ENCODE data around the gene MBP. TPM values are rescaled to one million over a fixed set of nuclear protein-coding genes. Genes with fewer than 3 reads are reported as not detected.

The MBP gene
- total and polyA plus RNA-seq, 2 of the 13 experiments (the other 11 are each of a cell fraction or from before 2014, with no cell fraction given), result 5.0 to 8.5 TPM

DNA sequence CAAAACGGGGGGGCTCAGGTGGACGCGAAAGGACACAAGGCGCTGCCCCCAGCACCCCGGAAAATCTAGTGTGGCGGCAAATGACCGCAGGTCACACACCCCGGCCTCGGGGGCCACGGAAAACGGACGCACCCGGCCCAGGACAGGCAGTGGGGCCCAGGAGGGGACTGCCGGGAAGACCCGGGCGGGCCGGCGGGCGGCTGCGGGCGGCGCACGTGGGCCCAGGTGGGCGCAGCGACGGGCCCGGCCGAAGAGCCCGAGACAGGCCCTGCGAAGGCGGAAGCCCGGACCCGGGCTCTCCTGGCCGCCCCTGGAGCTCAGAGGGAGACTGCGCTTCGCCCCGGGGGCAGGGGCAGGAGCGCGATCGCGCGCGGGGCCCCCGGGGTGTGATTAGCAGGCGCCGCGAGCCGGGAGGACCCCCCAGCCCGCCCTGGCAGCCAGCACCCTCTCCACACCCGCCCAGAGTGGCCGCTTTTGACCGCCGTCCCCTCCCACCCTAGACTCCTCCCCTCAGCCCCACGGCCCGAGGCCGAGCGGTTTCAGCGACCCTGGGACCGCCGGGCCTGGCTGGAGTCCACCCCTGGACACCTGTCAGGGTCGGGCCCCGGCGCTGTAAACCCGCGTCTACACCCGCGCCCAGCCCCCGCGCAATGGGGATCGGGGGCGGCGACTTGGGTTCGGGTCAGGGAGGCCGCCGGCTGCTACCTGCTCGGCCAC lies 773 bp downstream of the MBP start (continued):
- TF ChIP-seq, protein P1, sequence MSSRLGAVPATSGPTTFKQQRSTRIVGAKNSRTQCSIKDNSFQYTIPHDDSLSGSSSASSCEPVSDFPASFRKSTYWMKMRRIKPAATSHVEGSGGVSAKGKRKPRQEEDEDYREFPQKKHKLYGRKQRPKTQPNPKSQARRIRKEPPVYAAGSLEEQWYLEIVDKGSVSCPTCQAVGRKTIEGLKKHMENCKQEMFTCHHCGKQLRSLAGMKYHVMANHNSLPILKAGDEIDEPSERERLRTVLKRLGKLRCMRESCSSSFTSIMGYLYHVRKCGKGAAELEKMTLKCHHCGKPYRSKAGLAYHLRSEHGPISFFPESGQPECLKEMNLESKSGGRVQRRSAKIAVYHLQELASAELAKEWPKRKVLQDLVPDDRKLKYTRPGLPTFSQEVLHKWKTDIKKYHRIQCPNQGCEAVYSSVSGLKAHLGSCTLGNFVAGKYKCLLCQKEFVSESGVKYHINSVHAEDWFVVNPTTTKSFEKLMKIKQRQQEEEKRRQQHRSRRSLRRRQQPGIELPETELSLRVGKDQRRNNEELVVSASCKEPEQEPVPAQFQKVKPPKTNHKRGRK (CRISPR knock-in tag; IDR thresholded peaks at IDR 0.05), result no peak
- no peak for TF ChIP-seq ZNF451 (CRISPR knock-in tag; IDR thresholded peaks at IDR 0.05)
- TF ChIP-seq TCF12 (IDR thresholded peaks at IDR 0.05), result no peak
- TF ChIP-seq TCF12 (CRISPR knock-in tag; IDR thresholded peaks at IDR 0.05), result no peak
- TF ChIP-seq ZNF567 (CRISPR knock-in tag; IDR thresholded peaks at IDR 0.05; ENCODE audit: borderline replicate concordance), result no peak
- TF ChIP-seq SOX6 (IDR thresholded peaks at IDR 0.05), result no peak
- TF ChIP-seq SOX6 (CRISPR knock-in tag; IDR thresholded peaks at IDR 0.05), result no peak
- TF ChIP-seq, protein P2, sequence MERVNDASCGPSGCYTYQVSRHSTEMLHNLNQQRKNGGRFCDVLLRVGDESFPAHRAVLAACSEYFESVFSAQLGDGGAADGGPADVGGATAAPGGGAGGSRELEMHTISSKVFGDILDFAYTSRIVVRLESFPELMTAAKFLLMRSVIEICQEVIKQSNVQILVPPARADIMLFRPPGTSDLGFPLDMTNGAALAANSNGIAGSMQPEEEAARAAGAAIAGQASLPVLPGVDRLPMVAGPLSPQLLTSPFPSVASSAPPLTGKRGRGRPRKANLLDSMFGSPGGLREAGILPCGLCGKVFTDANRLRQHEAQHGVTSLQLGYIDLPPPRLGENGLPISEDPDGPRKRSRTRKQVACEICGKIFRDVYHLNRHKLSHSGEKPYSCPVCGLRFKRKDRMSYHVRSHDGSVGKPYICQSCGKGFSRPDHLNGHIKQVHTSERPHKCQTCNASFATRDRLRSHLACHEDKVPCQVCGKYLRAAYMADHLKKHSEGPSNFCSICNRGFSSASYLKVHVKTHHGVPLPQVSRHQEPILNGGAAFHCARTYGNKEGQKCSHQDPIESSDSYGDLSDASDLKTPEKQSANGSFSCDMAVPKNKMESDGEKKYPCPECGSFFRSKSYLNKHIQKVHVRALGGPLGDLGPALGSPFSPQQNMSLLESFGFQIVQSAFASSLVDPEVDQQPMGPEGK (CRISPR knock-in tag; IDR thresholded peaks at IDR 0.05), result 0 out of 2 replicates have a peak, but pooled peaks have one; percentile 7
- no peak for TF ChIP-seq FOSL1 (CRISPR knock-in tag; IDR thresholded peaks at IDR 0.05; ENCODE audit: borderline replicate concordance)
- TF ChIP-seq ZNF260 (CRISPR knock-in tag; IDR thresholded peaks at IDR 0.05; ENCODE audit: borderline replicate concordance, low read depth), result no peak
- TF ChIP-seq ZNF251 (CRISPR knock-in tag; IDR thresholded peaks at IDR 0.05), result no peak
- no peak for TF ChIP-seq CREM (IDR thresholded peaks at IDR 0.05)
- no peak for TF ChIP-seq CREM (CRISPR knock-in tag; IDR thresholded peaks at IDR 0.05)
- TF ChIP-seq ZNF557 (CRISPR knock-in tag; IDR thresholded peaks at IDR 0.05), result no peak
- TF ChIP-seq MTA1 (CRISPR knock-in tag; IDR thresholded peaks at IDR 0.05; ENCODE audit: borderline replicate concordance), result no peak
- TF ChIP-seq SPEN (CRISPR knock-in tag; IDR thresholded peaks at IDR 0.05; ENCODE audit: low read depth), result no peak
- TF ChIP-seq POLR2G (IDR thresholded peaks at IDR 0.05; ENCODE audit: low read depth, low read length), result 0 out of 2 replicates have a peak, but pooled peaks have one; percentile 13
- no peak for TF ChIP-seq SMYD3 (CRISPR knock-in tag; IDR thresholded peaks at IDR 0.05)
- TF ChIP-seq ZSCAN29 (CRISPR knock-in tag; conservative IDR thresholded peaks at IDR 0.05), result no peak
- TF ChIP-seq ZMYM3 (CRISPR knock-in tag; IDR thresholded peaks at IDR 0.05), result no peak
- TF ChIP-seq SIN3A (IDR thresholded peaks at IDR 0.05; ENCODE audit: borderline replicate concordance, low read depth, low read length), result peak; percentile 34; the same call in 1 of the 2 replicates
- no peak for TF ChIP-seq KAT8 (CRISPR knock-in tag; IDR thresholded peaks at IDR 0.05)
- no peak for TF ChIP-seq BHLHE40 (IDR thresholded peaks at IDR 0.05; ENCODE audit: low read length)
- no peak for TF ChIP-seq SIX1 (CRISPR knock-in tag; IDR thresholded peaks at IDR 0.05; ENCODE audit: borderline replicate concordance)
- TF ChIP-seq, protein P3, sequence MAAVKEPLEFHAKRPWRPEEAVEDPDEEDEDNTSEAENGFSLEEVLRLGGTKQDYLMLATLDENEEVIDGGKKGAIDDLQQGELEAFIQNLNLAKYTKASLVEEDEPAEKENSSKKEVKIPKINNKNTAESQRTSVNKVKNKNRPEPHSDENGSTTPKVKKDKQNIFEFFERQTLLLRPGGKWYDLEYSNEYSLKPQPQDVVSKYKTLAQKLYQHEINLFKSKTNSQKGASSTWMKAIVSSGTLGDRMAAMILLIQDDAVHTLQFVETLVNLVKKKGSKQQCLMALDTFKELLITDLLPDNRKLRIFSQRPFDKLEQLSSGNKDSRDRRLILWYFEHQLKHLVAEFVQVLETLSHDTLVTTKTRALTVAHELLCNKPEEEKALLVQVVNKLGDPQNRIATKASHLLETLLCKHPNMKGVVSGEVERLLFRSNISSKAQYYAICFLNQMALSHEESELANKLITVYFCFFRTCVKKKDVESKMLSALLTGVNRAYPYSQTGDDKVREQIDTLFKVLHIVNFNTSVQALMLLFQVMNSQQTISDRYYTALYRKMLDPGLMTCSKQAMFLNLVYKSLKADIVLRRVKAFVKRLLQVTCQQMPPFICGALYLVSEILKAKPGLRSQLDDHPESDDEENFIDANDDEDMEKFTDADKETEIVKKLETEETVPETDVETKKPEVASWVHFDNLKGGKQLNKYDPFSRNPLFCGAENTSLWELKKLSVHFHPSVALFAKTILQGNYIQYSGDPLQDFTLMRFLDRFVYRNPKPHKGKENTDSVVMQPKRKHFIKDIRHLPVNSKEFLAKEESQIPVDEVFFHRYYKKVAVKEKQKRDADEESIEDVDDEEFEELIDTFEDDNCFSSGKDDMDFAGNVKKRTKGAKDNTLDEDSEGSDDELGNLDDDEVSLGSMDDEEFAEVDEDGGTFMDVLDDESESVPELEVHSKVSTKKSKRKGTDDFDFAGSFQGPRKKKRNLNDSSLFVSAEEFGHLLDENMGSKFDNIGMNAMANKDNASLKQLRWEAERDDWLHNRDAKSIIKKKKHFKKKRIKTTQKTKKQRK (IDR thresholded peaks at IDR 0.05; ENCODE audit: low read length), result no peak
- no peak for TF ChIP-seq ZNF644 (CRISPR knock-in tag; IDR thresholded peaks at IDR 0.05; ENCODE audit: low read depth)

Data from HepG2 (cell line).